HG03159 (cell line): ENCODE measurements around the gene IGFBP1.
"Not testable (repeated sequence)": the region's sequence is repeated elsewhere in the genome, so short reads cannot be mapped to it uniquely, and the experiment has no call there.

Experiments
- ATAC-seq: cut with Tn5 transposase; IDR thresholded peaks from one replicate; pipeline ENCODE4 v1.9.1; 2021; ENCODE audit warnings: mild to moderate bottlenecking, moderate library complexity; ENCODE audit not compliant: unreplicated experiment

IGFBP1 gene

DNA sequence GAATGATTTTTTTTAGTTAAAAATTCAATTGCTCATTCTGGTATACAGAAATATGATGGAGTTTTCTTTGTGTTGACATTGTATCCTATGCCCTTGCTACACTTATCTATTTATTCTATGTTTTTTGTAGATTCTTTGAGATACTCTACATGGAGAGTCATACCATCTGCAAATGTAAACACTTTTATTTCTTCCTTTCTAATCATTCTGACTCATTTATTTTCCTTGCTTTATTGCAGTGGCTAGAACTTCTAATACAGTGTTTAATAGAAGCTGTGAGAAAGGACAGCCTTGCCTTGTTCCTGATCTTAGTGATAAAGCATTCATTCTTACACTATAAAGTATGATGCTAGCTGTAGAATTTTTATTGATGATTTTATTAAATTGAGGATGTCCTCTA lies 42.7 kb downstream of the IGFBP1 start:
- no peak for ATAC-seq

DNA sequence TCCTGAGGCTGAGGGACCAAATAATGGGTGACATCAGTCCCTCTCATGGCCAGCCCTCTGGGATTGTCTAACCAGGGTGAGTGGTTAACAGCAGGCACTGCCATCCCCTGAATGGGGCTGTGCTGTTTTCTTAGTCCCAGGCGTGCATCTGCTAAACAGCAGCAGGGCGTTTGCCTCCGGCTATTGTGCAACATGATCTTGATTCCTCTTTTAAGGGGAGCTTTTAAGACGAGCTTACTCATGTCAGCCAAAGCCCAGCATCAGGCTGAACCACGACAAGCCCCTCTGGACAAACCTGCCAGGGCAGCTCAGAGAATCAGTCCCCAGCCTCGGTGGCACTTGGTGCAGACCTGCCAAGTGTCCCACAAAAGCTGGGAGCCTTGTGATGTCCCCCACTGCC lies 49.0 kb downstream of the IGFBP1 start:
- no peak for ATAC-seq

- ATAC-seq, result no peak
Measured at GRCh38 chr7:45937862-45938261, 49.6 kb downstream of the IGFBP1 start.

GRCh38 chr7:45938626-45939302 lies 50.5 kb downstream of the IGFBP1 start:
- no peak for ATAC-seq

DNA sequence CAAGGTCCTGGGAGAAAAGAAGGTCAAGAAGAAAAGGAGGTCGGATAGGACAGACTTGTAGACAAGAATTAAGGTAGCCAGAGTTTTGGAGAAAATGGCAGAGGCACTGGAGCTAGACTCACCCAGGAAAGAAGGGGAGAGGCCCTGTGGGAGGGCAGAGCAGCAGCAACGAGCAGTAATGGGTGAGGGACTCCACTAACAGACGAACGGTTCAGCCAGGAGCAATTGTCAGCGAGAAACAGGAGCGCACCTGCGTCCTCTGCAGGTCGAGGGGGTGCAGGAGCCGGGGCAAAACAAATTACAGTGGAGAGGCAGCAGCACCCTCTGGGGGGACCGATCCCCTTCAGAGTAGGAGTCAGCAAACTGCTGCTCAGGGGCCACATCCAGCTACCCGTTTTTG lies 51.3 kb downstream of the IGFBP1 start:
- ATAC-seq, result no peak

GRCh38 chr7:45940237-45940781 lies 52.0 kb downstream of the IGFBP1 start:
- not testable (repeated sequence) for ATAC-seq

GRCh38 chr7:45940939-45941338 lies 52.7 kb downstream of the IGFBP1 start:
- no peak for ATAC-seq
